ENCODE data around the gene ABCD3.

ABCD3 gene

GRCh38 chr1:94463765-94464330 is 45.7 kb downstream of the ABCD3 start:
- no peak for DNase-seq

GRCh38 chr1:94468708-94469107 is 50.5 kb downstream of the ABCD3 start:
- DNase-seq, result no peak

GRCh38 chr1:94471271-94471670 is 53.1 kb downstream of the ABCD3 start:
- DNase-seq, result no peak

- no peak for DNase-seq
Measured at GRCh38 chr1:94475232-94475631, 57.0 kb downstream of the ABCD3 start.

GRCh38 chr1:94479682-94480081 is 61.5 kb downstream of the ABCD3 start:
- DNase-seq, result no peak

- no peak for DNase-seq
Measured at GRCh38 chr1:94481473-94481933, 63.3 kb downstream of the ABCD3 start.

GRCh38 chr1:94486990-94487389 is 68.8 kb downstream of the ABCD3 start:
- DNase-seq, result no peak

GRCh38 chr1:94490556-94490955 is 72.4 kb downstream of the ABCD3 start:
- DNase-seq, result no peak

GRCh38 chr1:94496076-94496755 is 78.0 kb downstream of the ABCD3 start:
- DNase-seq, result no peak

GRCh38 chr1:94501426-94501825 is 83.2 kb downstream of the ABCD3 start:
- no peak for DNase-seq

- no peak for DNase-seq
Measured at GRCh38 chr1:94501935-94502334, 83.7 kb downstream of the ABCD3 start.

- no peak for DNase-seq
Measured at GRCh38 chr1:94503153-94503552, 85.0 kb downstream of the ABCD3 start.

GRCh38 chr1:94504601-94505000 is 86.4 kb downstream of the ABCD3 start:
- no peak for DNase-seq

GRCh38 chr1:94512816-94513215 is 94.6 kb downstream of the ABCD3 start:
- DNase-seq, result no peak

GRCh38 chr1:94514095-94514727 is 96.0 kb downstream of the ABCD3 start:
- DNase-seq, result no peak

GRCh38 chr1:94515296-94515947 is 97.2 kb downstream of the ABCD3 start:
- DNase-seq, result no peak

GRCh38 chr1:94519351-94519750 is 101.2 kb downstream of the ABCD3 start:
- no peak for DNase-seq

GRCh38 chr1:94522304-94522703 is 104.1 kb downstream of the ABCD3 start:
- no peak for DNase-seq

GRCh38 chr1:94524531-94524930 is 106.3 kb downstream of the ABCD3 start:
- DNase-seq, result no peak

- no peak for DNase-seq
Measured at GRCh38 chr1:94526152-94526980, 108.2 kb downstream of the ABCD3 start.

GRCh38 chr1:94527447-94528031 is 109.3 kb downstream of the ABCD3 start:
- no peak for DNase-seq

- DNase-seq, result no peak
Measured at GRCh38 chr1:94528299-94528698, 110.1 kb downstream of the ABCD3 start.

- no peak for DNase-seq
Measured at GRCh38 chr1:94528826-94529225, 110.6 kb downstream of the ABCD3 start.

Measured in activated CD4-positive, alpha-beta T cell treated with anti-CD3 and anti-CD28 coated beads, Interleukin-2, amount 50 U/mL, for 4 hours (primary cell).